Activated naive CD4-positive, alpha-beta T cell (primary cell): Measurements from ENCODE around the gene TMEM94.

Source experiments
- DNase-seq, 4 experiments: peaks; one replicate each; lab custom pipeline; 2025; lab: John Stamatoyannopoulos, UW

TMEM94 gene

DNA sequence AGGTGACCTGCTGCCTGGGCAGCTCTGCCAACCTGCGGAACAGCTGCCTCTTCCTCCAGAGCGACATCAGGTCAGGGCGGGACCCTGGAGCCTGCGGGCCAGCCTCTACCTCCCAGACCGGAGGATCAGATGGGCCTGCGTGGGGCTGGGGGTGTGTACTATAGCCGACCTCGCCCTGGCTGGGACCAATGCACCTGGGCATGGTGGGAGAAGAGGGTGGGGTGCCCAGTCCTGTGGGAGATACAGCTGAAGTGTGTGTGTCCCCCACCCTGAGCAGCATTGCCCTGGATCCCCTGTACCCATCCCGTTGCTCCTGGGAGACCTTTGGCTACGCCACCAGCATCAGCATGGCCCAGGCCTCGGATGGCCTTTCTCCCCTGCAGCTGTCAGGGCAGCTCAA is 39.6 kb downstream of the TMEM94 start:
- no peak for DNase-seq

DNA sequence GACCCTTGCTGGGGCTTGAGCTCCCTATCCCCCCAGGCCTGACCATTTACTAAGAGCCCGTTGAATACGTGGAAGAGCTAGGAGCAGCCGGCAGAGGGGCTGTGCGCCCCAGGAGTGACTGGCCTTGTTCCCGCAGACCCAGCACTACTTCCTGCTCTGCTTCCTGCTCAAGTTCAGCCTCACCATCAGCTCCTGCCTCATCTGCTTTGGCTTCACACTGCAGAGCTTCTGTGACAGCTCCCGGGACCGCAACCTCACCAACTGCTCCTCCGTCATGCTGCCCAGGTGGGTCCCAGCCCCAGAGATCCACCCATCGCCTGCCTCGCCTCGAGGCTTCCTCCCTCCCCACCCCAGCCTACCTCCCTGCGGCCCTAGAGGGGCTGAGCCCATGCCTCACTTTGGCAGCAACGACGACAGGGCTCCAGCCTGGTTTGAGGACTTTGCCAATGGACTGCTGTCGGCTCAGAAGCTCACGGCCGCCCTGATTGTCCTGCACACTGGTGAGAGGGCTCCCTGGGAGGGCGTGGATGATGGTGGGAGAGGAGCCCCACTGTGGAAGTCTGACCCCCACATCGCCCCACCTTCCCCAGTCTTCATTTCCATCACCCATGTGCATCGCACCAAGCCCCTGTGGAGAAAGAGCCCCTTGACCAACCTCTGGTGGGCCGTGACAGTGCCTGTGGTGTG is 41.7 kb downstream of the TMEM94 start:
- DNase-seq, result no peak

DNA sequence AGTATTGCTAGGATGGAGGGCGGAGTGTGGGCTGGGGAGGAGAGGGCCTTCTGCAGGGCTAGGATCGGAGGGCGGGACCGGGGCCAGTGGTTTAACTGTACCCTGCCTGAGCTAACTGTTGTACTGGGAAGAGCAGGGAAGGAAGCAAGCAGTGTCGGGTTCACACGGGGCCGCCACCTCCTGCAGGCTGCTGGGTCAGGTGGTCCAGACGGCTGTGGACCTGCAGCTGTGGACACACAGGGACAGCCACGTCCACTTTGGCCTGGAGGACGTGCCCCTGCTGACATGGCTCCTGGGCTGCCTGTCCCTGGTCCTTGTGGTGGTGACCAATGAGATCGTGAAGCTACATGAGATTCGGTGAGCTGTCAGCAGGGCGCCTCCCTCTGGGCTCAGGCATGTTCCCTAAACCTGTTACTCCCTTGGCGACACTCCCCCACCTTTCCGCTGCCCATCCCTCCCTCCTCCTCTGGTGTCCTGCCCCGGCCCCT is 42.3 kb downstream of the TMEM94 start:
- no peak for DNase-seq

DNA sequence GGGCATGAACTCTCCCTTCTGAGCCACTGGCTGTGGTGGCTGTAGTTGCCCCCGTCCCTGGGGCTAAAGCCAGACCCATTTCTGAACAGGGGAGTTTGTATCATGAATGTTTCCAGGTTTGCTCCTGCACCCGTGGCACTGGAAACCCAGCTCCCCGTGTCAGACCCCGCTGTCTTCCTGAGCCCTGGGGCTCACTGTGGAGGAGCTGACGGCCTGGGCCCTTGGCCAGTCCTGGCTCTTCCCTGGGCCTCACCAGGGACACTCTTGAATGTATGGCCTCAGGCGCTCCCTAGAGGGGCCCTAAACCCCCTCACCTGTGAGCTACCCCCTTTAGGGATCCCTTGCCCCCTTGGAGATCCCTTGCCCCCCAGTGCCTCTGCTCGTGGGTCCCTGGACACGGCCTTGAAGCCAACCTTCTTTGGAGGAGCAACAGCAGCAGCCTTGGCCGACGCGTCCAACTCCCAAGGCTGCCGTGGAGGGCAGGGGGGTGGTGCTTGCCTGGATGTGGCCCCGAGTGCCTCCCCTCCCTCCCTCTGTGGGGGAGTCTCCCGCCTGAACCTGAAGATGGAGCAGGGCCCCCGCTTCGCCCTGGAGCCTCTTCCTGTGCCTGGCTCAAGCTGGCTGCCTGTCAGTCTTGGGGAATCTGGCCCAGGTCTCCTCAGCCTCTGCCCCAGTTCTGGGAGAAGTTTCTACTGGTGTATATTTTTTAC is 43.0 kb downstream of the TMEM94 start:
- no peak for DNase-seq

DNA sequence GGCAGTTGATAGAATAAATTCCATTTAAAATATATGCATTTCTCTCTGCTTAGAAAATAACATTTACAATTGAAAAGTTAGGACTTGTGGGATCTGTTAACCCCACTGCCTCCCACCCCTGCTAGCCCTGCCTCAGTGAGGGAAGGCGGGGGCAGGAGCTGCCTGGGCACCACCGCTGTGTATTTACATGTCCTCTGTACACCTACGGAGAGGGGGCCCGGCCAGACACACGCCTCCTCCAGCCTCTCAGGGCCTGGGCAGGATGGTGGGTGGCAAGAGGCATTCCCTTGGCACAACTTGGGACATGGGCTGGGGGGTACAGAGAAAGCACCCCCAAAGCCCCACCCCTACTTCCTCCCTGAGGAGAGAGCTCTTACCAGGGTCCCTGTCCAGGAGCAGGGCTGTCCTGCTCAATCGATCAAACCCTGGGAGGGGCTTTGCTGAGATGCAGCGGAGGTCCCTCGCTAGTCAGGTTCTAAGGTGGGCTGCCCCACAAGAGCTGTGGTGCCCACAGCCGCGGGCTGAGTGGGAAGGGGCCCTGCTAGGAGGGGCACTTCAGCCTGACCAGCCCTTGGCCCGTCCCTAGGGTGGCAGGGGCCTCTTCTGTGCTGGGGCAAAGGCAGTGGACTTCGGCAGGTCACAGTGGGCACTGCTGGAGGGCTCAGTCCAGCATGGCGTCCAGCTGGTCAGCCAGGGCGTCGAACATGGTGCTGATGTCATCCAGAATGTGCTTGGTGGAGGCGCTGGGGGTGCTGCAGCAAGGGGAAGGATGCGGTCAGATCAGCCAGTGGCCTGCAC is 44.2 kb downstream of the TMEM94 start:
- no peak for DNase-seq

DNA sequence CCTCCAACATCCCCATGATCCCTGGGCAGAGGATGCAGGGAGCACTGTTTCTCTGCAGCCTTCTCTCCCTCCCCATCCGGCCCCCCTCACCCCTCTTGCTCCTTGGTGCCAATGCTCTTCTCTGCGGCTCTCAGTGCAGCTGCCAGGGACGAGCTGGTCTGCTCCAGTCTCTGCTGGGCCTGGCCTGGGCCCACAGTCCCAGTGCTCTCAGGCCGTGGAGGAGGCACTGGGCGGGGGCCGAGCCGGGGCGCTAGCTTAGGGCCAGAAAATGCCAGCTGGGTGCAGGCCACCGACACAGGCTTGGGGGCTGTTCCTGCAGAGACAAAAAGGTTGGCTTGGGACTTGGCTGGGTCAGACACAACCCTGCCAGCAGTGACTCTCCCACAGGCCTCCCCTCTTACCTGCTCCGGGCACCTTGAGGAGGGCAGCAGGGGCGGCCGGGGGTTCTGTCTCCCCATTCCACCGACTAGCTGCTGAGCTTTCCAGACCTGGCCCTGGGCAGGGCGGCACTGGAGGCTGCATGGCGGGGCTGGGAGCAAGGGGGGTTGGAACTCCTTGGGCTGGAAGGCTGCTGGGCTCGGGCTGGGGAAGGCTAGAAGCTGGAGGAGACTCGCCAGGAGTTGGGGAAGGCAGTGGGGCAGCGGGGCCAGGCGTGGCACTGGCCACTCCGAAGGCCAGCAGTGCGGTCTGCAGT is 45.1 kb downstream of the TMEM94 start:
- no peak for DNase-seq

DNA sequence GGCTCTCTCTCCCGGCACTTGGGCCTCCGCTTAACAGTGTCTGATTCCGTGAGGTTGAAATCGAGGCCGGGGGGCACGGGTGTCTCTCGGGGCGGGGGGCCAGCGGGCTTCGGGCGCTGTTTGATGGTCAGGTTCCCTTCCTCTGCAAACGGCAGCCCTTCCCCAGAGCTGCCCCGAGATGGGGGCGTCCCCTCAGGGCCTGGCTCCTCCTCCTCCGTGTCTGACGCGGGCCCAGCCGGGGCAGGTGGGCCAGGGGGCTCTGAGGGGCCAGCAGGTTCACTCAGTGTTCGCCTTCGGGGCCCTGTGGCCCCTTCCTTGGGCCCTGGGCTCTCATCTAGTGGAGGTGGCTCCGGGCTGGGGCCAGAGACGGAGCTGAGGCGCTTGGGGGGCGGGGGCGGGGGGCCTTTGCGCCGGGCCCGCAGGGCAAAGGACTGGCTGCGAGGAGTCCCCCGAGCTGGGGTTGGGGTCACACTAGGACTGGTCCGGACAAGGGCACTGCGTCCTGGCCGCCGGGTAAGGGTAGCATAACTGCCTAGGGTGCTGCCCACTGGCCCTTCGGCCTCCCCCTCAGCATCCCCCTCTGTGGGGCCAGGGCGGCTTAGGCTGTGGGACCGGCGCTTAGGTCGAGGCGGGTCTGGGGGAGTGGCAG is 45.8 kb downstream of the TMEM94 start:
- no peak for DNase-seq

DNA sequence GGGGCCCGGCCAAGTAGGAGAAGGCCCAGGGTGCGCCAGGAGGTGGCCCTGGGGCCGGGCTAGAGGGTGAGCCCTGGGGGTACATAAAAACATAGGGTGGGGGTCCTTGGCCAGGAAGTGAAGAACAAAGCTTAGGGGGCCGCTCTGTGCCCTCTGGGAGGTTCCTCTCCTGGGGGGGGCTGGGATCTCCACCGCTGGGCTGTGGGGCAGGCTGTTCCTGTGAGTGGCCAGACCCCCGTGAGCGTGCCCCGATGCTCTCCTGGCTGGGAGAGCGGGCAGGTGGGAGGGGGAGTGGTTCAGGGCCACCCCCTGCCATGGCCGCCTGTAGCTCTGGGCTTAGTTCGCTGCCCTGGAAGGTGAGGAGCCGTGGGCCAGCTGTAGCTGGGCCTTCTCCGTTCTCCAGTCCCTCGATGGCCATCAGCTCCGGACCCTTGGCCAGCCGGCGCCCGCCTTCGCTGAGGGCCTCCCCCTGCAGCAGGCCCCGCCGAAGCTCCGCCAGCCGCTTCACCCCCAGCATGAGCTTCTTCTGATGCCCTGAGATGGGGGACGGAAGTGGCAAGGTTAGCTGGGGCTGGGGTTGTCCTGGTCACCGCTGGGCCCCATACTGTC is 46.4 kb downstream of the TMEM94 start:
- no peak for DNase-seq

DNA sequence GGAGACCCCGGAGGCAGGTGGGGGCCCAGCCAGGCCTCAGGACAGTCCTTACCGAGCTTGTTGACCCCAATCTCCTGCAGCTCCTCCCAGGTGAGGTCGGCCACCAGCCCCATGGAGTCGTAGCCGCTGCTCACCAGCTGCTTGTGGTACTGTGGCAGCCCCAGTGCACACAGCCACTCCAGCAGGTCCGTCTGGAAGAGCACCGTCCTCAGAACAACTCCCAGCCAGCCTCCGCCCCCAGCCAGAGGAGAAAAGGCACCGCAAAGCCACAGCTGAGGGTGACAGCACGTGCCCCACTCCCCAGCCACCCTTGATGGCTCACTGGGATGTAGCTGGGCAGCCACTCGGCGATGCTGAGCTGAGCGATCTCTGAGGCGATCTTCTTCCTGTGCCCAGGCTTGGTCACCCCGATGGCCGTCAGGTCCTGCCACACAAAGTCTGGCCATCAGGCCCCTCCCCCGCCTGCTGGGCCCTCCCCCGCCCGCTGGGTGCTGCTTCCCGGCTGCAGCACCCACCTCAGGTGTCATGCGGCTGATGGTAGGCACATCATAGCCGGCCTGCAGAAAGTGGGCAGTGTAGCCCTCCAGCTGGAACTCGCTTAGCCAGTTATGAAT is 47.0 kb downstream of the TMEM94 start:
- DNase-seq, result no peak

DNA sequence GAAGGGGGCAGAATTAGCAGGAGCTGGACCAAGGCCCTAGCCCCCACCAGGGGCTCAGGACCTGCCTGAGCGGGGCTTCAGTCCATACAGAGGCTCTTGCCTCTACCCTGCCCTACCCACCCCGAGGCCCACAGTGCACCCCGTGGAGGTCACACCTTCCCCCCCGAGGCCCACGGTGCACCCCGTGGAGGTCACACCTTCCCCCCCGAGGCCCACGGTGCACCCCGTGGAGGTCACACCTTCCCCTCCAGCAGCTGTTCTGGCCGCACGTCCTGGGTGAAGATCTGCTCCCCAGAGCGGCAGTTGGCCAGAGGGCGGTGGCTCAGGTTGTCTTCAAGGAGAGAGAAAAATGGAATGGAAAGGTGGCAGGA is 47.5 kb downstream of the TMEM94 start:
- no peak for DNase-seq

DNA sequence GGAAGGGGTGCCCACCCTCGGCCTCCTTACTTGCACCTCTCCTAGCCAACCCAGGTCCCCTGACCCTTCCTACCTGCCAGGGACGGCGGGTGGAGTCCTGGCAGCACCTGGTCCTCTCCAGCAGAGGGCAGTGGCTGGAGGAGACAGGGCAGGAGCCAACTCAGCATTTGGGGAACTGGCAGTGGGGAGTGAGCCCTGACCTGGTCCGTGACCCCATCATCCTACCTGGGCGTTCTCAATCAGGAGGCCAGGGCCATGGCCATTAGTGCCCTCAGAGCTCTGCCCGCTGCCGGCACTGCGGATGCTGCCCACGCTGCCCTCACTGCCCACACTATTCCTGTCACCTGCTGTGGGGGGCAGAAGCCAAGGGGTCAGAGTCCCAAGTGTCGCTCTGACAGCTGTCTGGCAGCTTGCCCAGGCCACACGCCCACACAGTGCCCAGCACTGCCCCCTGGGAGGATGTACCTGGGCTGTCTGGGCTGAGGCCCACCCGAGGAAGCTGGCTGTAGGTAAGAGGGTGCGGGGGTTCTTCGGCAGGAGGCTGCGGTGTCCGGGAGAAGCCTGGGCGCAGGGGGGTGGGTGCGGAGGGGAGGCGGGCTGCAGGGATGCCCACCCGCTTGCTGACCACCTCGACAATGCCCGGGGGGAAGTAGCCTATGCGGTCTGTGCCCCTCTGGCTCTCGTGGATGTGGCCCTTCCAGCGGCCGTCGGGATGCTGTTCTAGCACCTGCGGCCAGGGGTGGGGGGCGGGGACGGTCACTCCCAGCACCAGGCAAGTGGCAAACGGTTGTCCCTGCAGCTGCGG is 48.1 kb downstream of the TMEM94 start:
- DNase-seq, result peak in 1 of 4 experiments; percentile 32

DNA sequence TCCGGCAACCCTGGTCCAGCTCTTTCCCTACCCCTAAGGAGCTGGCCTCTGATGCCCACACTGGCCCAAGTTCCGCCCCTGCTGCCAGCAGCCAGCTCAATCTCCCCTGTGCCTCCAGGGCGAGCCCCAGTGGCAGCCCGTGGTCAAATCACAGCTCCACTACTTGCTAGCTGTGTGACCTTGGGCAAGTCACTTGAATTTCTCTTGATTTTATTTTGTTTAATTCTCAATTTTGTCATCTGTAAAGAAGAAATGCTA is 48.6 kb downstream of the TMEM94 start:
- no peak for DNase-seq

DNA sequence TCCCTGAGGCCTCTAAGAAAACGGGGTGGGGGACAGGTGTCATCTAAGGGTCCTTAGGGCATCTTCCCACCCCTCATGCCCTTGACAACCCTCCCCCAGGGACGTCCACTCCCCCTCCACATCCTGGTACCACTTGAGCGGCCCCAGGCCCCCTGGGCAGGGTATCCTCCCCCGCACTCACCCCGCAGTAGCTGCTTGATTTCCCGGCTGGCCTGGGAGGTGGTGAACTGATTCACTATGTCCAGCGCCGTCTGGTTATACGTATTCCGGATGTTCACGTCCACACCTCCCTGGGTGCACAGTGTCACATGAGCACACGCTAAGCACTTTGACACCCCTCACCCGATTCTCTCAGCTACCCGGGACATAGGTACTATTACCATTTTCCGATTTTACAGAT is 49.2 kb downstream of the TMEM94 start:
- no peak for DNase-seq

DNA sequence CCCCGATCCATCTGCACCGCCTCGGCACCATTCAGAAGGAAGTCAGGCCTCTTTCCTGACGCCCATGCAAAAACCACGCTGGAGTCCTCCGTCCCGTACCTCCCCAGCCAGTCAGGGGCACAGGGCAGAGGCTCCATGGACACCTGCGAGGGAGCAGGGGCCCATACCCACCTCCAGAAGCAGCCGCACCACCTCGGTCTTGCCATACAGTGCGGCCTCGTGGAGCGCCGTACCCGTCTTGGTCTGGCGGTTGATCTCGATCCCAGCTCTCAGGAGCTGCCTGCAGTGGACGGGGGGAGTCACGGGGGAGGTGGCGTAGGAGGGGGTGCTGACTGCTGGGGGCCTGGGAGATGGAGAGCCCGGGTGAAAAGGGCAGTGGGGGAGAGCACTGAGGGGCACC is 49.7 kb downstream of the TMEM94 start:
- no peak for DNase-seq

DNA sequence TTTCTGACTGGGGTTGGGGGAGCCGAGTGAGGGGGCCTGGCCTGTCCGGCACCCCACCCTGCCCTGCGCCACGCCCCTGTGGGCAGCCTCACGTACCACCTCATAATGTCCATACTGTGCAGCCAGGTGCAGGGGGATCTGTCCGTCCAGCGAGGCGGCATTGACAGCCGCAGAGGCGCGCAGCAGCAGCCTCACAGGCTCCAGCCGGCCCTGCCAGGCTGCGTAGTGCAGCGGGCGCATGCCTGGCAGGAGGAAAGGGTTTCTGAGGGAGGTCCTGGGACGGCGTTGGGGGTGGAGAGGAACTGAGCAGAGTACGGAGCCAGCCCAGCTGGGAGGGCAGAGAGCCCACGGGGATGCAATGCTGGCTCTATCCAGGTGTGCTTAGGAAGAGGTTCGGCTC is 50.5 kb downstream of the TMEM94 start:
- DNase-seq, result no peak

DNA sequence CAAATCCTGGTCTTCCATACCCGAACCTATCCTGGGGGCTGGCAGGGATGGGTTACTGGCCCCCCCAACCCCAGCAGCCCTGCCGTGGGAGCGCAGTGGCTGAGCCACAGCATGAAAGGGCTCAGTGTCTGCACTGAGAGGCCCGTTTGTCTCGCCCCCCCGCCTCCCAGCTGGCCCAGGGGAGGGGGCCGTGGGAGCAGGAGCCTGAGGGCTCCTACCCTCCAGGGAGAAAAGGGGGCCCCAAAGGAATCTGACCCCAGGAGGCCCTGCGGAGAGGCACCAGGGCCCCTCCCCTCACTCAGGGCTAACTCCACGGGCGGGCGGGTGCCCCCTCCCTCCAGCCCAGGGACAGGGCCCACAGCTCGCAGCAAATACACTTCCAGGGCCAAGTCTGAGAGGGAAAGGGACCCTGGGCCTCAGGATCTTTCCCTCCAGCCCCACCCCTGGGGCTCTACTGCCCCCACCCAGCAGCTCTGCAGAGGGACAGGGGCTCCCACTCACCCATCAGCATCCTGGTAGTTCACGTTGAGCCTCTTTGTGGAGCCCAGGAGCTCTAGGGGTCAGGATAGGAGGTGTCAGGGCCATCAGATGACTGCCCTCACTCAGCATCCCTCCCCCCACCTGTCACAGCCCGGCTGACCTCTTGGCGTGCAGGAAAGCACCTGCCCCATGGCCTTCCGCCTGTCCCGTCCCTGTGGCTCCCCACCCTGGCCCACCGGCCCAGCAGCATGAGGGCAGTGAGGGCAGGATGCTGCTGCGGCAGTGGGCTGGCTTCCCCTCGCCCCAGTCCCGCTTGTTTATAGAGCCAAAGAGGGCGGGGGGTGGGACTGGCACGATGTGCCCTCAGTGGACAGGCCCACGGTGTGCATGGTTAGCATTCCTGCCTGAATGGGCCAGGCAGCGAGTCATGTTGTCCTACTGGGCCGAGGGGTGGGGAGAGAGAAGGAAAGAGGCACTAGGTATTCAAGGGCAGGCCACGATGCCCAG is 51.6 kb downstream of the TMEM94 start:
- DNase-seq, result no peak

DNA sequence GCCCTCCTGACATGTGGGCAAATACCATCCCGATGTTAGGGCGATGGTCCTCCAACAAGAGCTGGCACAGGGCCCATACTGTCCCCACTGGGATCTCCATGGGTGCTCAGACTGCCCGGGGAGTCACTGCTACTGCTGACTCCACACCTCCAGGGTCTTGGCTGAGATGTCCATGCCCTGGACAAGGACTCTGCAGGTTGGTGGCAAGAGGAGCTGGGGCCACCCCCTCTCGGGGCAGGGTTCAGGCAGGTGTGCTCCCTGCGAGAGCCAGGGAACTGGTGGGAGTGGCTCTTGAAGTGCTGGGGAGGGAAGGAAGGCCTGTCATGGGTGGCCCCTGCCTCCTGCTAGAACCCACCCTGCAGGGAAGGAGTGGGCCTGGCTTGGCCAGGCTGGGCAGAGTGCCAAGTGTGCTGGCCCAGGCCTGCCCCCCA is 52.5 kb downstream of the TMEM94 start:
- no peak for DNase-seq

DNA sequence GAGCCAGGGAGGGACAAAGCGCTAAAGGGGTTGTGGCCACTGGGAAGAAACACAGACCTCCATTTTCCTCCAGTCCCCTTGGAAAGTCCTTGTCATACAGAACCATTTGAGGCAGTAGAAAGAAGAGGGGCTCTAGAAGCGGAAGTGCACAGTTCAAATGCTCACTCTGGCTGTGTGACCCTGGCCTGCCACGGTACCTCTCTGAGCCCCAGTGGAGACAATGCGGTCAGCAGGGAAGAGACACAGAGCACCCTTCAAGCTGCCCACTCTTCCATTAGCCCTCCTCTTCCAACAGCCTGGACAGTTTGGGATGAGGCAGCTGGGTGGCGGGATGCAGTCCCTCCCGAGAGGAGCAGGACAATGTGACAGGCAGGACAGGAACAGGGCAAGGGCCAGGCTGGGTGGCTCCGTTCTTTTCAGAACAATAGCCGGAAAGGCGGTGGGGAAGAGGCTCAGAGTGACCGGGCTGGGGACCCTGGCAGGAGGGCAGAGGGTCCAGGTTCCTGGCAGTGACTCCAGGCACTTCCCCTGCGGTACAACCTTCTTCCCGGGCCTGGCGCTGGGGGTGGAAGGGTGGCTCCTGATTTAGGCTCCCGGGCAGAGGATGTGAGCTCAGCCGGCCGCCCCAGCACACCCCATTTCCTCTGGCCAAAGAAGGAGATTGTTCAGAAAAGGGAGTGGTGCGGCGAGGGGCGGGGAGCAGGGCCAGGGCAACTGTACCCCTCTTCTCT is 53.3 kb downstream of the TMEM94 start:
- no peak for DNase-seq

DNA sequence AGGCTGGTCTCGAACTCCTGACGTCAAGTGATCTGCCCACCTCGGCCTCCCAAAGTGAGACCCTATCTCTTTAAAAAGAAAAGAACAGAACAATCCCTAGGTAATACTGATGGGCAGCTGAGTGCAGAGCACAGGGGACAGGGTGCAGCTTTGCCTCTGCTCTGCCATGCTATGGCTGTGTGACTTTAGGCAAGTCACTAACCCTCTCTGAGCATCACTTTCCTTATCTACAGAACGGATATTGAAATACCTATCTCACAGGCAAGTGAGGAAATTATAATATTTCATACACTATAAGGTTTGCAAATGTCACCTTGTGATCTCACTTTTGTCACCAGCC is 54.8 kb downstream of the TMEM94 start:
- DNase-seq, result no peak
